ENCODE measurements around the gene CNIH3. TPM values are rescaled to one million over a fixed set of nuclear protein-coding genes. Genes with fewer than 3 reads are reported as not detected.

The CNIH3 gene
- total RNA-seq, 4 donors from 2014 or later, result not detected

- no peak overlapping the region for H3K4me3 ChIP-seq
- no peaks in the 10 kb centered on the region for H3K36me3 ChIP-seq
Observed at GRCh38 chr1:224718470-224719053, 102.4 kb downstream of the CNIH3 start.

GRCh38 chr1:224719716-224720115 is 103.6 kb downstream of the CNIH3 start:
- Histone ChIP-seq H3K4me3 (no peak overlapping the region), H3K4me1 (no peaks in the 10 kb centered on the region), H3K36me3 (no peaks in the 10 kb centered on the region), H3K27ac (no peak overlapping the region), H3K9me3 (no peaks in the 10 kb centered on the region), H3K27me3 (no peaks in the 10 kb centered on the region)
- no peak for TF ChIP-seq CTCF (IDR thresholded peaks at IDR 0.05)
- DNase-seq, result no peak

More at GRCh38 chr1:224718470-224719053, 102.4 kb downstream of the CNIH3 start:
- Histone ChIP-seq H3K27me3 (no peaks in the 10 kb centered on the region), H3K4me1 (no peaks in the 10 kb centered on the region), H3K9me3 (no peaks in the 10 kb centered on the region), H3K27ac (no peak overlapping the region)
- no peak for TF ChIP-seq CTCF (IDR thresholded peaks at IDR 0.05)
- TF ChIP-seq POLR2A (IDR thresholded peaks at IDR 0.05), result no peak
- DNase-seq, result no peak

GRCh38 chr1:224720216-224720615 is 104.1 kb downstream of the CNIH3 start:
- Histone ChIP-seq H3K36me3 (no peaks in the 10 kb centered on the region), H3K4me1 (no peaks in the 10 kb centered on the region), H3K4me3 (no peak overlapping the region), H3K9me3 (no peaks in the 10 kb centered on the region), H3K27ac (no peak overlapping the region), H3K27me3 (no peaks in the 10 kb centered on the region)
- DNase-seq, result no peak
- TF ChIP-seq POLR2A (IDR thresholded peaks at IDR 0.05) (no peak), CTCF (IDR thresholded peaks at IDR 0.05) (no peak)

- Histone ChIP-seq H3K27ac (no peak overlapping the region), H3K36me3 (no peaks in the 10 kb centered on the region), H3K9me3 (no peaks in the 10 kb centered on the region), H3K27me3 (no peaks in the 10 kb centered on the region), H3K4me3 (no peak overlapping the region), H3K4me1 (no peaks in the 10 kb centered on the region)
- no peak for DNase-seq
- no peak for TF ChIP-seq POLR2A (IDR thresholded peaks at IDR 0.05)
- TF ChIP-seq CTCF (IDR thresholded peaks at IDR 0.05), result no peak
Observed at GRCh38 chr1:224721000-224721399, 104.9 kb downstream of the CNIH3 start.

GRCh38 chr1:224722838-224723237 is 106.7 kb downstream of the CNIH3 start:
- TF ChIP-seq POLR2A (IDR thresholded peaks at IDR 0.05) (no peak), CTCF (IDR thresholded peaks at IDR 0.05) (no peak)
- H3K4me3 ChIP-seq, result no peak overlapping the region
- no peak for DNase-seq
- H3K27ac ChIP-seq, result no peak overlapping the region
- H3K27me3 ChIP-seq, result no peaks in the 10 kb centered on the region
- H3K4me1 ChIP-seq, result no peaks in the 10 kb centered on the region
- no peaks in the 10 kb centered on the region for H3K36me3 ChIP-seq
- no peaks in the 10 kb centered on the region for H3K9me3 ChIP-seq

GRCh38 chr1:224724566-224724965 is 108.4 kb downstream of the CNIH3 start:
- no peaks in the 10 kb centered on the region for H3K27me3 ChIP-seq
- no peak overlapping the region for H3K27ac ChIP-seq
- H3K4me3 ChIP-seq, result no peak overlapping the region
- no peaks in the 10 kb centered on the region for H3K4me1 ChIP-seq
- no peak for DNase-seq
- no peaks in the 10 kb centered on the region for H3K36me3 ChIP-seq
- TF ChIP-seq CTCF (IDR thresholded peaks at IDR 0.05), result no peak
- TF ChIP-seq POLR2A (IDR thresholded peaks at IDR 0.05), result no peak
- no peaks in the 10 kb centered on the region for H3K9me3 ChIP-seq
